GM23338 (cell line): Measurements from ENCODE around the gene BOLA3. TPM values are rescaled to one million over a fixed set of nuclear protein-coding genes. Genes with fewer than 3 reads are reported as not detected.

ENCODE experiments used
- ATAC-seq: fragments of 200-7000 bp; cut with Tn5 transposase; 3 replicates; pipeline ENCODE4 v1.9.1; 2020
- DNase-seq: peaks from one replicate; pipeline ENCODE4 v3.0.0-alpha.2; 2015; ENCODE audit warnings: low spot score
- H2AFZ ChIP-seq: fragments of 200-600 bp; sonication (generic); 2 replicates; pipeline ENCODE4 v1.8.0; 2016; ENCODE audit warnings: antibody characterized with exemption, mild to moderate bottlenecking, moderate library complexity
- H3F3A ChIP-seq: fragments of 200-600 bp; sonication (generic); replicated peaks from 2 replicates; pipeline ENCODE4 v1.8.0; 2017; ENCODE audit warnings: antibody characterized with exemption, mixed run types, low read depth
- H3K27ac ChIP-seq: fragments of 200-600 bp; sonication (generic); 2 replicates; pipeline ENCODE4 v1.6.1; 2016; ENCODE audit warnings: low read depth
- H3K27me3 ChIP-seq: fragments of 200-600 bp; sonication (generic); 2 replicates; pipeline ENCODE4 v1.8.0; 2016; ENCODE audit warnings: mild to moderate bottlenecking, mixed run types, moderate library complexity; ENCODE audit not compliant: insufficient read depth
- H3K36me3 ChIP-seq: fragments of 200-600 bp; sonication (generic); 2 replicates; pipeline ENCODE4 v1.8.0; 2016; ENCODE audit warnings: mild to moderate bottlenecking; ENCODE audit not compliant: insufficient read depth
- H3K4me1 ChIP-seq: fragments of 200-600 bp; sonication (generic); 2 replicates; pipeline ENCODE4 v1.8.0; 2016; ENCODE audit warnings: mild to moderate bottlenecking, moderate library complexity; ENCODE audit not compliant: insufficient read depth
- H3K4me2 ChIP-seq: fragments of 200-600 bp; sonication (generic); 2 replicates; pipeline ENCODE4 v1.7.1; 2017; ENCODE audit warnings: mixed run types
- H3K4me3 ChIP-seq: fragments of 200-600 bp; sonication (generic); 2 replicates; pipeline ENCODE4 v1.6.1; 2016; ENCODE audit warnings: mixed run types
- H3K79me2 ChIP-seq: fragments of 200-600 bp; sonication (generic); replicated peaks from 2 replicates; pipeline ENCODE4 v1.8.0; 2017; ENCODE audit warnings: mild to moderate bottlenecking; ENCODE audit not compliant: insufficient read depth
- H3K9me2 ChIP-seq: fragments of 200-600 bp; sonication (generic); 2 replicates; pipeline ENCODE4 v1.8.0; 2017; ENCODE audit not compliant: insufficient read depth
- H4K20me1 ChIP-seq: fragments of 200-600 bp; sonication (generic); replicated peaks from 2 replicates; pipeline ENCODE4 v1.8.0; 2017; ENCODE audit warnings: mild to moderate bottlenecking; ENCODE audit not compliant: insufficient read depth
- H3K27ac Mint-ChIP-seq: 2 replicates; pipeline ENCODE4 v1.8.0; 2020; ENCODE audit warnings: inconsistent platforms, mild to moderate bottlenecking, moderate library complexity, mixed read lengths
- H3K27me3 Mint-ChIP-seq: 3 replicates; pipeline ENCODE4 v1.8.0; 2022; ENCODE audit warnings: low read depth, mild to moderate bottlenecking, moderate library complexity, mixed read lengths, inconsistent platforms; ENCODE audit not compliant: insufficient read depth, poor library complexity
- H3K36me3 Mint-ChIP-seq: 3 replicates; pipeline ENCODE4 v1.8.0; 2021; ENCODE audit warnings: low read depth, mild to moderate bottlenecking, inconsistent platforms, moderate library complexity, mixed read lengths
- H3K4me1 Mint-ChIP-seq: 3 replicates; pipeline ENCODE4 v1.8.0; 2020; ENCODE audit warnings: mild to moderate bottlenecking, inconsistent platforms, mixed read lengths
- H3K4me3 Mint-ChIP-seq: 3 replicates; pipeline ENCODE4 v1.8.0; 2021; ENCODE audit warnings: moderate library complexity, mild to moderate bottlenecking, inconsistent platforms, mixed read lengths
- H3K9me3 Mint-ChIP-seq: 3 replicates; pipeline ENCODE4 v1.8.0; 2020; ENCODE audit warnings: moderate library complexity, mild to moderate bottlenecking, inconsistent platforms, mixed read lengths
- CREB1 ChIP-seq: fragments of 250-450 bp; sonication (Bioruptor Pico); IDR thresholded peaks from 2 replicates; pipeline ENCODE4 v1.5.0; 2020; ENCODE audit warnings: low read depth, mild to moderate bottlenecking, moderate library complexity
- EZH2 ChIP-seq: fragments of 200-600 bp; sonication (generic); IDR thresholded peaks from one replicate; pipeline ENCODE4 v1.8.0; 2017; ENCODE audit warnings: antibody characterized with exemption, mild to moderate bottlenecking, low read depth; ENCODE audit not compliant: unreplicated experiment
- EZH2phosphoT487 ChIP-seq: fragments of 200-600 bp; sonication (generic); IDR thresholded peaks from one replicate; pipeline ENCODE4 v1.8.1; 2018; ENCODE audit warnings: antibody characterized with exemption; ENCODE audit not compliant: unreplicated experiment
- JUNB ChIP-seq: IDR thresholded peaks from one replicate; pipeline ENCODE4 v1.6.1; 2016; ENCODE audit warnings: antibody characterized with exemption; ENCODE audit not compliant: unreplicated experiment
- NANOG ChIP-seq: IDR thresholded peaks from 2 replicates; pipeline ENCODE4 v1.6.1; 2016; ENCODE audit warnings: antibody characterized with exemption, borderline replicate concordance
- POLR2AphosphoS5 ChIP-seq: IDR thresholded peaks from 2 replicates; pipeline ENCODE4 v1.6.1; 2016; ENCODE audit warnings: antibody characterized with exemption, low read depth
- STAT1 ChIP-seq: IDR thresholded peaks from one replicate; pipeline ENCODE4 v1.6.1; 2016; ENCODE audit warnings: antibody characterized with exemption; ENCODE audit not compliant: unreplicated experiment
- ZNF114 ChIP-seq: fragments of 250-450 bp; sonication (Bioruptor Pico); IDR thresholded peaks from 2 replicates; pipeline ENCODE4 v1.5.0; 2020; ENCODE audit warnings: mild to moderate bottlenecking, moderate library complexity
- ZNF331 ChIP-seq: fragments of 250-450 bp; sonication (Bioruptor Pico); IDR thresholded peaks from 2 replicates; pipeline ENCODE4 v1.5.0; 2020; ENCODE audit warnings: low read depth, mild to moderate bottlenecking, moderate library complexity
- ZNF462 ChIP-seq: fragments of 250-450 bp; sonication (Bioruptor Pico); IDR thresholded peaks from 2 replicates; pipeline ENCODE4 v1.5.0; 2020; ENCODE audit warnings: mild to moderate bottlenecking, moderate library complexity
- polyA plus RNA-seq: library from polyadenylated mRNA; unstranded; fragments of >200 nt; fragmentation: Nextera tagmentation; extraction: Ambion mirVana; gene quantifications from 2 replicates; pipeline ENCODE4 v1.2.1, GENCODE V29; 2016
- total RNA-seq: library from RNA; depleted of rRNA; stranded (reverse); fragments of >200 nt; shearing (Covaris generic); gene quantifications from 2 replicates; pipeline ENCODE4 v1.2.3, GENCODE V29; 2014
- TF ChIP-seq, protein P1 (sequence below): IDR thresholded peaks from 2 replicates; pipeline ENCODE4 v1.6.1; 2016; ENCODE audit warnings: antibody characterized with exemption

Gene BOLA3
- total and polyA plus RNA-seq, 2 experiments from 2014 or later = 89.8 to 233 TPM

DNA sequence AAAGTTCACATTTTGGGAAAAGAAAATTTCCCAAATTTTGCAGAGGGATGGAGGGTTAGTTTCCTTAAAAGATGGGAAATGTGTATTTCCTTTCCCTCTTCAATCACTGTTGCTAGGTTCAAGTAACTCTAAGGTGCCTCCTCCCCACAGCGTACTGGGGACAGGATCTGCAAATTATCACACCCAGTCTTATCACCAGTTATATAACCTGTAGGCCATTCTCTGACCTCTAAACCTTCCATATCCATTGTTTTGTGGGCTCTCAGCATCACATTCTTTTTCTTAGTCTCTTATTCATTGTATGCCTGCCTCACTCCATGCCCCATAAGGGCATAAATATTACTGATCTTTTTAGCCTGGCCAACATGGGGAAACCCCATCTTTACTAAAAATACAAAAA lies 47.1 kb upstream of the BOLA3 start (continued):
- TF ChIP-seq, protein P1, sequence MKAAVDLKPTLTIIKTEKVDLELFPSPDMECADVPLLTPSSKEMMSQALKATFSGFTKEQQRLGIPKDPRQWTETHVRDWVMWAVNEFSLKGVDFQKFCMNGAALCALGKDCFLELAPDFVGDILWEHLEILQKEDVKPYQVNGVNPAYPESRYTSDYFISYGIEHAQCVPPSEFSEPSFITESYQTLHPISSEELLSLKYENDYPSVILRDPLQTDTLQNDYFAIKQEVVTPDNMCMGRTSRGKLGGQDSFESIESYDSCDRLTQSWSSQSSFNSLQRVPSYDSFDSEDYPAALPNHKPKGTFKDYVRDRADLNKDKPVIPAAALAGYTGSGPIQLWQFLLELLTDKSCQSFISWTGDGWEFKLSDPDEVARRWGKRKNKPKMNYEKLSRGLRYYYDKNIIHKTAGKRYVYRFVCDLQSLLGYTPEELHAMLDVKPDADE = no peak
- no peak for TF ChIP-seq STAT1
- TF ChIP-seq NANOG = no peak
- TF ChIP-seq ZNF331 (CRISPR knock-in tag) = no peak
- TF ChIP-seq JUNB = no peak

- peaks cover 21% of the 10 kb centered on the region for H3K4me1 ChIP-seq
- H3K9me3 Mint-ChIP-seq = no peaks in the 10 kb centered on the region
- no peak overlapping the region for H3K4me2 ChIP-seq
- no peak for ATAC-seq
- no peaks in the 10 kb centered on the region for H3K27me3 ChIP-seq
- H2AFZ ChIP-seq = peak overlapping the region; percentile 78; the same call in 1 of the 2 replicates
- H3K27ac Mint-ChIP-seq = no peak overlapping the region
- H3K27ac ChIP-seq = peak overlapping the region; percentile 67
- H3K79me2 ChIP-seq = no peaks in the 10 kb centered on the region
- H4K20me1 ChIP-seq = no peaks in the 10 kb centered on the region
- 0 out of 2 replicates have a peak, but pooled peaks cover 5% of the 10 kb centered on the region for H3F3A ChIP-seq
- H3K4me1 Mint-ChIP-seq = peaks cover 17% of the 10 kb centered on the region
- peaks cover 5% of the 10 kb centered on the region for H3K27me3 Mint-ChIP-seq
- peaks cover 3% of the 10 kb centered on the region; the same call in 1 of the 2 replicates for H3K9me2 ChIP-seq
- no peaks in the 10 kb centered on the region for H3K36me3 ChIP-seq
- TF ChIP-seq CREB1 (CRISPR knock-in tag) = no peak
- no peak for TF ChIP-seq ZNF114 (CRISPR knock-in tag)
- TF ChIP-seq EZH2 = no peak
- TF ChIP-seq STAT1 = no peak
- no peak for TF ChIP-seq EZH2phosphoT487
- no peak for TF ChIP-seq NANOG
- no peak for TF ChIP-seq ZNF331 (CRISPR knock-in tag)
- no peak overlapping the region for H3K4me3 ChIP-seq
- no peak overlapping the region for H3K4me3 Mint-ChIP-seq
- no peaks in the 10 kb centered on the region for H3K36me3 Mint-ChIP-seq
- DNase-seq = peak; percentile 37
These were observed 44.1 kb upstream of the BOLA3 start for GRCh38 chr2:74191596-74192380.

DNA sequence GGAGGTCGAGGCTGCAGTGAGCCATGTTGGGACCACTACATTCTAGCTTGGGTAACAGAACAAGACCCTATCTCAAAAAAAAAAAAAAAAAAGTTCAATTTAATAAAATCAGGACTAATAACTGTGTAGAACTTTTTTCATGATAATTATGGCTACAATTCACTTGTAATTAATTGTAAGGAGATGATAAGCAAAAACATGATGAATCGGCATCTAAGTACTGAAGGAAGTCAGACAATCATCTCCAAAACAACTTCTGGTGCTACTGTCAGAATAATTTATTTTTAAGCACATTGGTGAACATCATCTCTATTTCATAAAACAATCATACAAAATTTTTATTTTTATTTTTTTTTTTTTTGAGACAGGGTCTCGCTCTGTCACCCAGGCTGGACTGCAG lies 41.0 kb upstream of the BOLA3 start:
- Histone ChIP-seq H3K4me2 (no peak overlapping the region), H3K36me3 (no peaks in the 10 kb centered on the region), H3K4me3 (no peak overlapping the region), H3K9me2 (peaks cover 3% of the 10 kb centered on the region; the same call in 1 of the 2 replicates), H3K79me2 (no peaks in the 10 kb centered on the region), H3K27me3 (no peaks in the 10 kb centered on the region), H2AFZ (no peak overlapping the region), H4K20me1 (no peaks in the 10 kb centered on the region), H3K27ac (peak overlapping the region; percentile 56; the same call in 1 of the 2 replicates), H3F3A (peaks cover 9% of the 10 kb centered on the region; the same call in 1 of the 2 replicates), H3K4me1 (peaks cover 21% of the 10 kb centered on the region)
- DNase-seq (no peak), ATAC-seq (no peak)
- Mint-ChIP-seq H3K4me1 (peaks cover 17% of the 10 kb centered on the region), H3K27me3 (peaks cover 4% of the 10 kb centered on the region), H3K27ac (no peak overlapping the region), H3K36me3 (no peaks in the 10 kb centered on the region), H3K4me3 (no peak overlapping the region), H3K9me3 (no peaks in the 10 kb centered on the region)
- TF ChIP-seq POLR2AphosphoS5 (no peak), ZNF114 (CRISPR knock-in tag) (no peak), EZH2 (no peak), ZNF331 (CRISPR knock-in tag) (no peak), ZNF462 (CRISPR knock-in tag) (no peak), EZH2phosphoT487 (no peak), JUNB (no peak), STAT1 (no peak), CREB1 (CRISPR knock-in tag) (no peak)
